LHCN-M2 (cell line): ENCODE measurements around the gene NOXO1. TPM values are rescaled to one million over a fixed set of nuclear protein-coding genes. Genes with fewer than 3 reads are reported as not detected.
A peak's percentile ranks its signal among the peaks of the same experiment; 100 is the strongest.

Experiments
- DNase-seq: peaks from one replicate; pipeline ENCODE4 v3.0.0-alpha.2; 2012; ENCODE audit warnings: low read depth
- total RNA-seq: library from RNA; depleted of rRNA; stranded (reverse); fragments of >200 nt; gene quantifications from 2 replicates; pipeline ENCODE4 v1.2.3, GENCODE V29; 2014

NOXO1 gene
- total RNA-seq, 1 experiment from 2014 or later: 0.23 TPM

GRCh38 chr16:1997494-1998359 is 16.5 kb upstream of the NOXO1 start:
- DNase-seq: no peak

GRCh38 chr16:1993731-1994131 is 12.5 kb upstream of the NOXO1 start:
- DNase-seq: no peak

GRCh38 chr16:1992704-1993317 is 11.5 kb upstream of the NOXO1 start:
- no peak for DNase-seq

GRCh38 chr16:1991948-1992703 is 10.9 kb upstream of the NOXO1 start:
- peak; percentile 73 for DNase-seq

GRCh38 chr16:1991588-1991947 is 10.3 kb upstream of the NOXO1 start:
- DNase-seq: no peak

- no peak for DNase-seq
Measured at GRCh38 chr16:1991135-1991551, 9.9 kb upstream of the NOXO1 start.

- DNase-seq: no peak
Measured at GRCh38 chr16:1990351-1991134, 9.3 kb upstream of the NOXO1 start.

GRCh38 chr16:1990101-1990350 is 8.8 kb upstream of the NOXO1 start:
- no peak for DNase-seq

GRCh38 chr16:1989209-1990100 is 8.2 kb upstream of the NOXO1 start, which contains the start of gene SYNGR3:
Gene SYNGR3 (plus strand): TSS chr16:1989970. CDS start chr16:1990103, 133 bp downstream.
- no peak for DNase-seq

GRCh38 chr16:1987198-1987597 is 5.9 kb upstream of the NOXO1 start:
- DNase-seq: no peak

- DNase-seq: no peak
Measured at GRCh38 chr16:1985466-1986150, 4.3 kb upstream of the NOXO1 start.

- DNase-seq: no peak
Measured at GRCh38 chr16:1984347-1985225, 3.3 kb upstream of the NOXO1 start.

- peak; percentile 91 for DNase-seq
Measured at GRCh38 chr16:1983544-1984346, 2.5 kb upstream of the NOXO1 start, which contains the start of gene GFER. Gene GFER (plus strand): TSS chr16:1984193. CDS start chr16:1984219, 26 bp downstream.

GRCh38 chr16:1982991-1983543 is 1.8 kb upstream of the NOXO1 start:
- no peak for DNase-seq

- DNase-seq: peak; percentile 43
Measured at GRCh38 chr16:1982013-1982433, 754 bp upstream of the NOXO1 start.

GRCh38 chr16:1980770-1981087 is 540 bp downstream of the NOXO1 start:
- DNase-seq: no peak

GRCh38 chr16:1980030-1980769 is 1.1 kb downstream of the NOXO1 start:
- no peak for DNase-seq
